K562 (cell line): ENCODE data around the gene DTNA. TPM values are rescaled to one million over a fixed set of nuclear protein-coding genes. Genes with fewer than 3 reads are reported as not detected.

Experiments
- ATAC-seq: fragments of 200-7000 bp; cut with Tn5 transposase; 3 replicates; pipeline ENCODE4 v1.9.1; 2020; ENCODE audit warnings: moderate library complexity
- BruUV-seq: library from RNA; stranded (reverse); fragments of 400-500 nt; replicated peaks from 2 replicates; lab custom pipeline; 2021; lab: Mats Ljungman, UMichigan
- CTCF ChIA-PET: fragments of 300-600 bp; formaldehyde crosslinking; extraction: SDS; loops from one replicate; lab custom pipeline; 2021; ENCODE audit warnings: low intra/inter-chr PET ratio; lab: Yijun Ruan, JAX
- POLR2A ChIA-PET: fragments of 300-600, 350-650 bp; sonication (Branson Sonifier 250); formaldehyde crosslinking; extraction: SDS; loops from one replicate; lab custom pipeline; 2021; ENCODE audit warnings: antibody characterized with exemption, inconsistent platforms; lab: Yijun Ruan, JAX
- DNase-seq, 4 experiments: peaks; one replicate each; pipeline versions ENCODE4 v3.0.0 to v3.0.0-alpha.2; 2011 to 2018; ENCODE audit warnings: low spot score in 3 of 4, mixed read lengths in 3 of 4; ENCODE audit errors: extremely low read depth in 1 of 4
- FAIRE-seq: peaks from 2 replicates; lab custom pipeline; 2011; peaks lifted over from hg19 to GRCh38; lab: Jason Lieb, UNC
- H2AFZ ChIP-seq: 2 replicates; pipeline ENCODE4 v1.6.0; 2011; ENCODE audit warnings: low read depth, low read length, control low read depth, inconsistent platforms
- H3K27ac ChIP-seq: fragments of 200-600 bp; 3 replicates; pipeline ENCODE4 v1.8.0; 2011; ENCODE audit warnings: low read depth, mild to moderate bottlenecking, control low read depth, inconsistent platforms, low read length, moderate library complexity, mixed read lengths; ENCODE audit errors: extremely low read depth
- H3K27me3 ChIP-seq, 2 experiments: fragments of 300-600 bp in 1 of 2; 2 replicates in 1 of 2; 3 replicates in 1 of 2; pipeline versions ENCODE4 v1.6.0 to v1.8.0; 2011; ENCODE audit warnings: inconsistent platforms in 2 of 2, low read length in 2 of 2, mild to moderate bottlenecking in 1 of 2, mixed read lengths in 1 of 2, moderate library complexity in 1 of 2; ENCODE audit not compliant: control insufficient read depth in 2 of 2, insufficient read depth in 2 of 2
- H3K36me3 ChIP-seq: fragments of 300-600 bp; 3 replicates; pipeline ENCODE4 v1.8.0; 2011; ENCODE audit warnings: mild to moderate bottlenecking, low read length, inconsistent platforms; ENCODE audit not compliant: control insufficient read depth, insufficient read depth
- H3K4me1 ChIP-seq, 2 experiments: fragments of 200-600 bp in 1 of 2; replicated peaks in 1 of 2; 2 replicates in 1 of 2; 3 replicates in 1 of 2; pipeline versions ENCODE4 v1.5.1 to v1.8.0; 2011; ENCODE audit warnings: inconsistent platforms in 2 of 2, low read length in 2 of 2, mild to moderate bottlenecking in 1 of 2, mixed read lengths in 1 of 2, moderate library complexity in 1 of 2; ENCODE audit not compliant: control insufficient read depth in 2 of 2, insufficient read depth in 2 of 2
- H3K4me2 ChIP-seq: 2 replicates; pipeline ENCODE4 v1.6.1; 2011; ENCODE audit warnings: low read length, control low read depth, inconsistent platforms, mixed read lengths; ENCODE audit not compliant: insufficient read depth
- H3K4me3 ChIP-seq: fragments of 200-600 bp; sonication (generic), shearing (Covaris generic); 2 replicates; pipeline ENCODE4 v1.5.1; 2016; ENCODE audit warnings: control low read depth, inconsistent platforms
- H3K79me2 ChIP-seq: fragments of 200-600 bp; 3 replicates; pipeline ENCODE4 v1.8.0; 2011; ENCODE audit warnings: low read length, inconsistent platforms; ENCODE audit not compliant: control insufficient read depth, insufficient read depth
- H3K9ac ChIP-seq, 2 experiments: 2 replicates each; pipeline versions ENCODE4 v1.6.0 to v1.6.1; 2011; ENCODE audit warnings: low read depth in 2 of 2, low read length in 2 of 2, control low read depth in 1 of 2, inconsistent platforms in 1 of 2, mild to moderate bottlenecking in 1 of 2, mixed read lengths in 1 of 2; ENCODE audit not compliant: insufficient read depth in 1 of 2
- H3K9me1 ChIP-seq: one replicate; pipeline ENCODE4 v1.6.0; 2011; ENCODE audit warnings: inconsistent platforms, mild to moderate bottlenecking, low read length, moderate library complexity; ENCODE audit not compliant: control insufficient read depth, insufficient read depth
- H3K9me3 ChIP-seq: replicated peaks from 2 replicates; pipeline ENCODE4 v1.5.1; 2011; ENCODE audit warnings: low read depth, low read length, inconsistent platforms; ENCODE audit not compliant: control insufficient read depth, insufficient read depth
- H4K20me1 ChIP-seq: replicated peaks from 2 replicates; pipeline ENCODE4 v1.6.1; 2011; ENCODE audit warnings: low read length, inconsistent platforms, mixed read lengths; ENCODE audit not compliant: control insufficient read depth, insufficient read depth
- HNRNPH1 ChIP-seq: fragments of 200-400 bp; formaldehyde crosslinking; optimal IDR thresholded peaks from 2 replicates; pipeline ENCODE3; 2017; ENCODE audit warnings: low read depth, mild to moderate bottlenecking, low read length, moderate library complexity
- SRSF7 ChIP-seq: fragments of 200-400 bp; formaldehyde crosslinking; optimal IDR thresholded peaks from 2 replicates; pipeline ENCODE3; 2017; ENCODE audit warnings: mild to moderate bottlenecking, low read depth, low read length
- ZBTB26 ChIP-seq: fragments of 450-650 bp; formaldehyde crosslinking; IDR thresholded peaks from 2 replicates; pipeline ENCODE4 v1.4.0; 2022; ENCODE audit warnings: missing genetic modification characterization
- ZNF311 ChIP-seq: fragments of 250-450 bp; sonication (Bioruptor Pico); IDR thresholded peaks from 2 replicates; pipeline ENCODE4 v1.4.0; 2020; ENCODE audit warnings: mild to moderate bottlenecking, moderate library complexity
- ZNF507 ChIP-seq: conservative IDR thresholded peaks from 2 replicates; pipeline ENCODE4 v1.6.1; 2017; ENCODE audit warnings: missing genetic modification characterization, missing compliant biosample characterization
- ZNF695 ChIP-seq: fragments of 450-650 bp; formaldehyde crosslinking; IDR thresholded peaks from 2 replicates; pipeline ENCODE4 v1.4.0; 2020; ENCODE audit warnings: mild to moderate bottlenecking, moderate library complexity
- WGBS: fragments of 100-300 bp; shearing (Covaris generic); methylation state at CpG from one replicate; pipeline ENCODE4 v1.1.6; 2016; ENCODE audit warnings: low coverage, mixed read lengths; ENCODE audit not compliant: insufficient coverage; ENCODE audit errors: missing lambda C conversion rate; 5-methylcytosine and 5-hydroxymethylcytosine counted together
- in situ Hi-C: fragments of 300-500 bp; cut with MboI; formaldehyde crosslinking; loops from 4 replicates; pipeline ENCODE4 v1.15.0; 2018; ENCODE audit warnings: inconsistent platforms, mixed read lengths
- intact Hi-C: fragments of 100-400 bp; cut with micrococcal nuclease; formaldehyde crosslinking; loops from 2 replicates; pipeline ENCODE4 v1.14.2; 2022
- polyA plus RNA-seq, 8 experiments: library from polyadenylated mRNA; depleted of rRNA in 4 of 8; stranded (reverse) in 5 of 8; unstranded in 3 of 8; fragments of >200 nt; fragmentation: Nextera tagmentation in 2 of 8; fragmentation: Illumina TruSeq in 1 of 8; extraction: Ambion mirVana in 2 of 8; extraction: Trizol in 1 of 8; gene quantifications; 2 replicates each; pipeline versions ENCODE4 v1.2.1 to v1.2.3, GENCODE V29; 2011 to 2014; ENCODE audit warnings: inconsistent platforms in 1 of 8, missing spikeins in 1 of 8
- total RNA-seq, 7 experiments: library from RNA; depleted of rRNA in 6 of 7; stranded (reverse); fragments of >200 nt in 6 of 7; fragmentation: Illumina TruSeq in 2 of 7; extraction: Trizol in 2 of 7; gene quantifications; 2 replicates each; pipeline versions ENCODE4 v1.2.1 to v1.2.3, GENCODE V29; 2011 to 2021; ENCODE audit warnings: low replicate concordance in 1 of 7
- TF ChIP-seq, protein P1 (sequence below): fragments of 250-450 bp; sonication (Bioruptor Pico); IDR thresholded peaks from 2 replicates; pipeline ENCODE4 v1.8.0; 2021; ENCODE audit warnings: borderline replicate concordance, mild to moderate bottlenecking, moderate library complexity; ENCODE audit not compliant: poor library complexity, severe bottlenecking
- TF ChIP-seq, protein P2 (sequence below): fragments of 250-450 bp; sonication (Bioruptor Pico); IDR thresholded peaks from 2 replicates; pipeline ENCODE4 v1.8.0; 2022; ENCODE audit warnings: moderate library complexity, mild to moderate bottlenecking, inconsistent platforms
- TF ChIP-seq, protein P3 (sequence below): fragments of 450-650 bp; IDR thresholded peaks from 2 replicates; pipeline ENCODE4 v1.7.0; 2016; ENCODE audit warnings: borderline replicate concordance
- TF ChIP-seq, protein P4 (sequence below): fragments of 250-450 bp; sonication (Bioruptor Pico); IDR thresholded peaks from 2 replicates; pipeline ENCODE4 v1.8.0; 2021; ENCODE audit warnings: moderate library complexity, mild to moderate bottlenecking, inconsistent platforms

DTNA gene
- total and polyA plus RNA-seq, 9 of the 15 experiments (the other 6 are each of a cell fraction or from before 2014, with no cell fraction given): 0.07 to 2.4 (median 0.22) TPM; not detected in 2

GRCh38 chr18:34697233-34697632 is 12.9 kb upstream of the DTNA start:
- no peaks in the 10 kb centered on the region for H3K79me2 ChIP-seq
- TF ChIP-seq HNRNPH1 (no peak), ZBTB26 (no peak), SRSF7 (no peak), ZNF507 (tag) (no peak), ZNF311 (CRISPR knock-in tag) (no peak), ZNF695 (CRISPR knock-in tag) (no peak)
- TF ChIP-seq, protein P1, sequence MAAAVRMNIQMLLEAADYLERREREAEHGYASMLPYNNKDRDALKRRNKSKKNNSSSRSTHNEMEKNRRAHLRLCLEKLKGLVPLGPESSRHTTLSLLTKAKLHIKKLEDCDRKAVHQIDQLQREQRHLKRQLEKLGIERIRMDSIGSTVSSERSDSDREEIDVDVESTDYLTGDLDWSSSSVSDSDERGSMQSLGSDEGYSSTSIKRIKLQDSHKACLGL (CRISPR knock-in tag): no peak
- TF ChIP-seq, protein P2, sequence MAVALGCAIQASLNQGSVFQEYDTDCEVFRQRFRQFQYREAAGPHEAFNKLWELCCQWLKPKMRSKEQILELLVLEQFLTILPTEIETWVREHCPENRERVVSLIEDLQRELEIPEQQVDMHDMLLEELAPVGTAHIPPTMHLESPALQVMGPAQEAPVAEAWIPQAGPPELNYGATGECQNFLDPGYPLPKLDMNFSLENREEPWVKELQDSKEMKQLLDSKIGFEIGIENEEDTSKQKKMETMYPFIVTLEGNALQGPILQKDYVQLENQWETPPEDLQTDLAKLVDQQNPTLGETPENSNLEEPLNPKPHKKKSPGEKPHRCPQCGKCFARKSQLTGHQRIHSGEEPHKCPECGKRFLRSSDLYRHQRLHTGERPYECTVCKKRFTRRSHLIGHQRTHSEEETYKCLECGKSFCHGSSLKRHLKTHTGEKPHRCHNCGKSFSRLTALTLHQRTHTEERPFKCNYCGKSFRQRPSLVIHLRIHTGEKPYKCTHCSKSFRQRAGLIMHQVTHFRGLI (CRISPR knock-in tag): no peak
- TF ChIP-seq, protein P3, sequence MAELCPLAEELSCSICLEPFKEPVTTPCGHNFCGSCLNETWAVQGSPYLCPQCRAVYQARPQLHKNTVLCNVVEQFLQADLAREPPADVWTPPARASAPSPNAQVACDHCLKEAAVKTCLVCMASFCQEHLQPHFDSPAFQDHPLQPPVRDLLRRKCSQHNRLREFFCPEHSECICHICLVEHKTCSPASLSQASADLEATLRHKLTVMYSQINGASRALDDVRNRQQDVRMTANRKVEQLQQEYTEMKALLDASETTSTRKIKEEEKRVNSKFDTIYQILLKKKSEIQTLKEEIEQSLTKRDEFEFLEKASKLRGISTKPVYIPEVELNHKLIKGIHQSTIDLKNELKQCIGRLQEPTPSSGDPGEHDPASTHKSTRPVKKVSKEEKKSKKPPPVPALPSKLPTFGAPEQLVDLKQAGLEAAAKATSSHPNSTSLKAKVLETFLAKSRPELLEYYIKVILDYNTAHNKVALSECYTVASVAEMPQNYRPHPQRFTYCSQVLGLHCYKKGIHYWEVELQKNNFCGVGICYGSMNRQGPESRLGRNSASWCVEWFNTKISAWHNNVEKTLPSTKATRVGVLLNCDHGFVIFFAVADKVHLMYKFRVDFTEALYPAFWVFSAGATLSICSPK: no peak
- TF ChIP-seq, protein P4, sequence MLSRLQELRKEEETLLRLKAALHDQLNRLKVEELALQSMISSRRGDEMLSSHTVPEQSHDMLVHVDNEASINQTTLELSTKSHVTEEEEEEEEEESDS: no peak
- TF ChIP-seq, all 486 proteins: peak for 0
- Histone ChIP-seq H3K9me1 (no peaks in the 10 kb centered on the region), H3K4me3 (no peak overlapping the region), H3K9me3 (no peaks in the 10 kb centered on the region), H3K27me3 (no peaks in the 10 kb centered on the region), H3K36me3 (no peaks in the 10 kb centered on the region), H2AFZ (no peak overlapping the region), H3K9ac (no peak overlapping the region), H3K27ac (no peak overlapping the region), H3K4me2 (no peak overlapping the region), H4K20me1 (no peaks in the 10 kb centered on the region), H3K4me1 (no peaks in the 10 kb centered on the region)
- intact Hi-C loops: no loop called here
- ATAC-seq (no peak), FAIRE-seq (no peak), DNase-seq (no peak)
- in situ Hi-C loops: no loop called here
- BruUV-seq: no TSS peak
- ChIA-PET CTCF (no interaction called here), POLR2A (interaction anchor here (0.7 kb wide), 1 partner anchor 340 kb away, joined by 3 read pairs; no protein-coding TSS in a partner anchor)
- WGBS: 0% methylated on average over 1 of the region's 1 CpG
